ACHN (cell line): Measurements from ENCODE around the gene MLH3.

Source experiments
- DNase-seq: peaks from one replicate; pipeline ENCODE4 v3.0.0-alpha.2; 2015
- in situ Hi-C: cut with HindIII; loops from 2 replicates; pipeline ENCODE4 v1.10.0; 2017; ENCODE audit warnings: low sequenced_read_pairs, low pct_ligation_motif_present, low pct_unique_long_range_greater_than_20kb

Gene MLH3

DNA sequence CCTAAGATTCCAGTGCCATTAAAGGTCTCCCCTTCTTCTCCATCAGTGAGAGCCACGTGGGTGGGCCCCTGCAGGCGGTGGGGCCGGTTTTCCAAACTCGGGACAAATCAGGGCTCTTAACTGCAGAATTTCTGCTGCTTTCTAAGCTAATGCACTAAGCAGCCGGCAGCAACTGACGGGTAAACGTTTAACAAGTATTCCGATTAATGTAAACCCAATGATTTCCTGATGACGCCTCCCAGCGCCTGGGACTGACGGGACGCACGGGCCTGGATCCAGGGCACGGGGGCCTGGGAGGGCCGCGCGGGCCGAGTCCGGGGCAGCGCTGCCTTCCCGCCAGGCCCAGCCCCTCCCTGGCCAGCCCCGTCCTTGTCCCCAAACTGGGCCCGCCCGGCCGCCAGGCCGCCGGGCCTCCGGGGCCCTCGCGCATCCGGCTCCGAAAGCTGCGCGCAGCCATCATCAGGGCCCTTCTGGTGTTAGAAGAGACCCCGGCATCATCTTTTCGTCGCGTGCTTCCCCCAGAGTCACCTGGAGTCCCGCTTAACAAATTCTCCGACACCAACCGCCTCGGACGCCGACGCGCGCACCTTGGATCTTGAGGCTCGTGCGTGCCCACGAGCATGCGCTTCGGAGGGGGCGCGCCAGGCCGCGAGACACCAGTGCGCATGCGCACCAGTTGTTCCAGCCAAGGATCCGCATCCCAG, at the start of gene MLH3:
TSS of gene MLH3 (minus strand) at position 616 of the 704 bp plus-strand sequence. CDS start 1,812 bp downstream, outside the sequence.
- peak; percentile 85 for DNase-seq
- in situ Hi-C loops = no loop called here

DNA sequence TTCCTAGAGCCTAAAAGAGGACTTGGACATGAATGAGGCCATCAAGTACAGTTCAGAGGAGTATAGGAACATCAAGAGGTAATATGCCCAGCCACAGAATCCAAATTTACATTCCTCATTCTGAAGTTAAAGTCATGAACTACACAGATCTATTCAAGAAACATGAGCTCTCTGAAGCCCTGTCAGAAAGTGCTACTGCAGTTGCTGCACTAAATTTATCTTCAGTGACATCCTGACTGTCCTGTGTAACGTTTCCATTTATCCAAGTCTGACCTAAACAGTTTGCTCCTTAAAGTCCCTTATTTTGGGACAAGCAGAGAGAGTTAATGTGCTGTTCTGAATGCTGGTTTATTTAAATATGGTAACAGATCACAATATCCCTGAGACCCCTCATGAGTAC, 47.4 kb upstream of the MLH3 start:
- in situ Hi-C loops = no loop called here

DNA sequence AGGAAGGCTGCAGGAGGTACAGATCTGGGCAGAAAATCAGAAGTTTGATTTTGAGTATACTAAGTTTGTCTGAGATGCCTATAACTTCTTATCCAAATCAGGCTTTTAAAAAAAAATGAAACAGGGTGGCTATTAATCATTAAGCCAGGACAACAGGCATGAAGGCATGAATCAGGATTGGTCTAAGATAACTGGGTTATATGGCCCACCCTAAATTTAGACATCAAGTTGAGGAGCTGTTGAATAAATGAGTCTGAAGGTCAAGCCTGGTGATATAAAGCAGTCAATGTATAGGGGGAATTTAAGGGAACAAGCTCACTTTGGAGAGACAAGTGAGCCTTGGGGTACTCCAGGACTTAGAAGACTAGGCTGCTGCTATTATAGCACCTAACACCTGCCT, 46.9 kb upstream of the MLH3 start:
- in situ Hi-C loops = no loop called here
- no peak for DNase-seq

More for the DNA sequence above, 47.4 kb upstream of the MLH3 start:
- DNase-seq = no peak

DNA sequence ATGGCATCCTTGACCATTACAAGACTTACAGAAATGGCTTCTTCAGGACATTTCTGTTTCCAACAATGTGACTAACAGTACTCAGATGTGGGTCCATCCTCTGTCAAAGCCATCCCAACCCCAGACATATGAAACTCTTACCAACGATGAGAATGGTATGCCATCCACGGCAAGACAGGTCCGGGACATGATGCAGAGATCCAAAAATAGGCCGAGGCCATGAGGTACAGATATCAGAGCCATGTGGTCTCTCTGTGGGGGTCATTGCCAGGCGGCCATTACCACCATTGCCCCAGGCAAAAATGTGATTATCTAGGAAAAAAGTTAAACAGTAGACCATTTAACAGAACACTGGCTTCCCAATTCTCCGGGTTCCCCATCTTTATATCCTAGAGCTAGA, 45.7 kb upstream of the MLH3 start:
- DNase-seq = no peak
- in situ Hi-C loops = no loop called here

DNA sequence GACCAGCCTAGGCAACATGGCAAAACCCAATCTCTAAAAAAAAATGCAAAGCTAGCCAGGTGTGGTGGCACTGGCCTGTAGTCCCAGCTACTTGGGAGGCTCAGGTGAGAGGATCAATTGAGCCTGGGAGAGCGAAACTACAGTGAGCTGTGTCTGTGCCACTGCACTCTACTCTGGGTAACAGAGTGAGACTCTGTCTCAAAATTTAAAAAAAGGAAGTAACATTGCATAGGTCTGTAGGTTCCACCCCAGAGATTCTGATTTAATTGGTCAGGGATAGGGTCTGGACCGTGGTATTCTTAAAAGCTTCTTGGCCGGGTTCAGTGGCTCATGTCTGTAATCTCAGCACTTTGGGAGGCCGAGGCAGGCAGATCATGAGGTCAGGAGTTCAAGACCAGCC, 44.4 kb upstream of the MLH3 start:
- no peak for DNase-seq
- in situ Hi-C loops = no loop called here

DNA sequence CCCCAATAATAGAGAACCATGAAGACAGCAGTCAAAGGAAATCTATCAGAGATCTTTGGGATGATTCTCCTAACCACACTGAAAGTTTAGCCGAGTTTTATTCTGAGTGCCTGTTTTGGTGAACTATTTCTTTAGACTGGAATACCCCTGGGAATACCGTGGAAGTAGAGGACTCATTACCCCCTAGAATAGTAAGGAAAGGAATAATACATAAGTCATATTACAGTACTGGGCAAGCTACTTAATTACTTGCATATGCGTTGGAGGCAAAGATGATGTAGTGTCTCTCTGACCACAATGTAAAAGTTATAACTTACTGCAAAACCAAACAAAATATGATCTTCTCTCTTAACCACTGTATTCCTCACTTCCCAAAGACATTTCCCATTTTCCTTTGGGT, 43.6 kb upstream of the MLH3 start:
- in situ Hi-C loops = no loop called here

DNA sequence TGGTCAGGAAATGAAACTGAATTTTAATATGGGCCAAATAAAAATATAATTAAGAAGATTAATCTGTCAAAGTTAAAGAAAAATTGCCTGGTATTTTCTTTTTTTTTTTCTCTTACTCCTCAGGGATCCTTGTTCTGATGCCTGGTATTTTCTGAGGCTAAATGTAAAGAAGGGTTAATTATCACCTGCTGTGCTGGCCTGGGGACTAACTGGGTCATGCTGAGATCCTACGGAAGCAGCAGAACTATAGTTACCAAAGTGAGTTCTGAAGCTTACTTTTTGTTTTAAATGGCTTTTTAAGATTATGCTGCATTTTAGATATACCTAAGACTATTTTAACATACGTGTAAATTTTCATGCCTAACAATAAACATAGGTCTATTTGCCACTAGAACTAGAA, 41.4 kb upstream of the MLH3 start:
- in situ Hi-C loops = no loop called here
- no peak for DNase-seq

More for the DNA sequence above, 43.6 kb upstream of the MLH3 start:
- no peak for DNase-seq

DNA sequence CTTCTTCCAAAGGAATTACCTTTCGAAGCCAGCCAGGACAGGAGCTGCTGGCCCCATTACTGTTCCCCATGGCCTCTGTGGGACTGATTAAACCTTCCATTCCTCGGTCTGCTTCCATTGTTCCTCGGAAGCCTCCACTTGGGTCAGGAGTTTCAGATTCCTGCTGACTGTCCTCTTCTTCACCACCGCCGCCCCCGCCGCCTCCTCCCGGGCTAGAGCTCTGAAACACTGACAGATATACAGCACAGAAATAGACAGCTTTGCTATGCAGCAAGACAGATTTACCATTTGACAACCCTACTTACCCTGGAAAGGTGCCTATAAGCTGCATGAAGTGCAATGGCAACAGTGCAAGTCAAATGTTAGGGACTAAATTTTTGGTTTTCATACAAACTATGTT, 40.0 kb upstream of the MLH3 start:
- DNase-seq = no peak
- in situ Hi-C loops = no loop called here

DNA sequence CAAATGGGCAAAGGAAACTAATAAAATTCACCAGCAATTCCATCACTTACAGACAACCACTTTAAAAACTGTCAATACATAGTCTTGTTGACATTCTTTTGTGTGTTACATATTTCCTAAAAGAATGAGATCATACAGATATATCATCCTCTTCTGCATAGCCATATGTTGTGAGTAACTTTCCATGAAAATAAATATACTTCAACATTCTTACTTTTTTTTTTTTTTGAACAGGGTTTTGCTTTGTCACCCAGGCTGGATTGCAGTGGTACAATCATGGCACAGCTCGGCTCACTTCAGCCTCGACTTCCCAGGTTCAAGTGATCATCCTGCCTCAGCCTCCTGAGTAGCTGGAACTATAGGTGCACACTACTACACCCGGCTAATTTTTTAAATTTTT, 39.1 kb upstream of the MLH3 start:
- no peak for DNase-seq
- in situ Hi-C loops = no loop called here

DNA sequence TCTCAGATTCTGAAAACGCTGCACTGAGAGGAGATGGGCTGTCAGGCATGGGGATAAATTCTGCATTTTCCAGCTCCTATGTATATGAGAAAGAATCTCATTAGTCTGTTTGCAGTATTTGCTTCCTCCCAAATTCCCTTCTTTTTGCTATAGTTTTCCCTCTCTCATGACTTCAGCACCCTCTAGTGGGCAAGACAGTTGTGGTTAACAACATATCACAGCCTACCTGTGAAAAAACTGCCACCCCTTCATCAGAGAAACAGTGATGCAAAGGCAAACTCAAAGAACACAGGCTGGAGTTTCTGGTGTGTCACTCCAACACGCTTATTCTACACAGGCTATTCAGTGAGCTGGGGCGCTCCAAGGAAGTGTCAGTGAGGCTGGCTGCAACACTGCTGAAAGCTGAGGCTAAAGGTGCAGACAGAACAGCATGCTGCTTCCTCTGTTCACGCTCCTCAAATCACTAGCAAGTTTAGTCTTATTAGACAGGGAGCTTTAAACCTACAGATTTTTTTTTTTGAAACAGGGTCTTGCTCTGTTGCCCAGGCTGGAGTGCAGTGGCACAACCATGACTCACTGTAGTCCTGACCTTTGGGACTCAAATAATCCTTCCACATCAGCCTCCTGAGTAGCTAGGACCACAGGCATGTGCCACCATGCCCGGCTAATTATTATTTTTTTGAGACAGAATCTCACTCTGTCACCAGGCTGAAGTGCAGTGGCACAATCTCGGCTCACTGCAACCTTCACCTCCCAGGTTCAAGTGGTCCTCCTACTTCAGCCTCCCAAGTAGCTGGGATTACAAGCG, 37.5 kb upstream of the MLH3 start:
- peak; percentile 57 for DNase-seq
- in situ Hi-C loops = no loop called here

DNA sequence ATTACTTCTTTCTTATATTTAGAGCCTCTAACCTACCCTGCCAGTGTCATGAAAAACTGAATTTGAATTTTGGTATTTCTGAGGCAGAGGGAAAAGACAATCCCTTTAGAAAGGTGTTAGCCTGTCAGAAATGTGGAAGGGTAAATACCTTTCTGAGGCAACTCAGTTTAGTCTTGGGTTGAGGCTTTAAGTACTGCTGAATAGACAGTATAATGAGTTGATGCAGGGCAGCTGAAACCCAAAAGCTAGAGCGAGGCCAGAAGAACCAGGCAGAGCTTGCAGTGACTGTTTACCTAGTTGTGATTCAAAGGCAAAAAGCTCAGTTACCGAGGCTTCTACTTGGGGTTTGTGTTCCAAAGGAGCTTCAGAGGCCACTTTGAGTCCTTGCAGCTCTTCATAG, 36.9 kb upstream of the MLH3 start:
- in situ Hi-C loops = no loop called here
- DNase-seq = no peak

DNA sequence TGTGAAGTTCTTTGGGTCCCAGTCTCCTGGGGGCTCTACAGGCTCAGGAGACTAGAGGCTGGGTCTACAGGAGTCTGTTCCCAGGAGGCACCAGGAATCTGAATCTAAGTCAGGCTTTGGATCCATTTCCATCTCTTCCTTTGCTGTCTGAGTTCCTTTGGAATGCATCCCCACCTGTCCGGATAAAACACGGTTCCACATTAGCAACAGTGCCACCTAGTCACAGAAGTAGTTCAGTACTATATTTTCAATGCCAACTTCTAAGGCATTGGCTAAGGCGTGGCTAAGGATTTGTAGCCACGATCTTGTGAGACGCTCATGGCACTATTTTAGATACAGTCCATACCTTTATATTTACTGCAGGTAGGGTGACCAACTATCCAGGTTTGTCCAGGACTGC, 33.2 kb upstream of the MLH3 start:
- peak; percentile 7 for DNase-seq
- in situ Hi-C loops = no loop called here

DNA sequence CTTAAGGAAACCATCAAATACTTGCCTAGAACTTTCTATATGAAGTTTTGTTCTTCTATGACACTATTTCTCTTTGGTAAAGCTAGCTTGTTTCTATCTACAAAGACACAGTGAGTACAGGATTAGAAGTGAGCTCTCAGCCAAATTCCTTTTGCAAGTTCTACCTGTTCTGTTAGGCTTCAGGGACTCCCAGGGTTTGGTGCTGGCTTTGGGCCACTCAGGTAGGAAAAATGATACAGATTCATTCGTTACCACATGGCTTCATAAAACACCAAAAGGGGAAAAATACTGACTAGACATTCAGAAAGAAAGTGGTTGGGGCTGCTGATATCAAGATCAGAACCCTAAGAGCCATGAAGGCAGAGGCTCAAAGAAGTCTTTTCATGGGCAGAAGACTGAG, 32.0 kb upstream of the MLH3 start:
- in situ Hi-C loops = no loop called here
- no peak for DNase-seq

DNA sequence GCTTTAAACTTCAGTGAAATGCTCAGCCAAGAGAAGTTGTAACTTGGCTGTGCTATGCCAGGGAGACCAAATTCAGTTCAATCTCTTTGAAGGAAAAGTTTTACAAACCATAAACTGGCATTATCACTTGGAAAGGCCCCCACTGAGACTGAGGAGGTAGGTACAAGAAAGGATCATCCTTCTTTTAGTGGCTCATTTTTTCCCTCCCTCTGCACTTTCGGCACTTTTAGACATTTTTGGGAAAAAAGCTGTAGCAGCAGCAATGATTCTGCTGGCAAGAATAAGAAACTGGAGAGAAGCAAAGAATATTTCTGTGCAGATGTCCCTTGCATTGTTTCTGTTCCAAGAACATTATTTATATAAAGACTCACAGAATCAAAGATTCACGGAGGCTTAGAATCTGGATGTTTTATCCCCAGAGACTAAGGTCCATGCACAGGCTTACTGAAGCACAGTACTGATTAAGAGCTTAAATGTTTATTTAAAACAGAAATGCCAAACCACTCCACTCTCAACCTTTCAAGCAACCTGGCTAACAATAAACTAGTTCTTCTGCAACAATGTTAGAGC, 30.5 kb upstream of the MLH3 start:
- in situ Hi-C loops = no loop called here
- DNase-seq = no peak

DNA sequence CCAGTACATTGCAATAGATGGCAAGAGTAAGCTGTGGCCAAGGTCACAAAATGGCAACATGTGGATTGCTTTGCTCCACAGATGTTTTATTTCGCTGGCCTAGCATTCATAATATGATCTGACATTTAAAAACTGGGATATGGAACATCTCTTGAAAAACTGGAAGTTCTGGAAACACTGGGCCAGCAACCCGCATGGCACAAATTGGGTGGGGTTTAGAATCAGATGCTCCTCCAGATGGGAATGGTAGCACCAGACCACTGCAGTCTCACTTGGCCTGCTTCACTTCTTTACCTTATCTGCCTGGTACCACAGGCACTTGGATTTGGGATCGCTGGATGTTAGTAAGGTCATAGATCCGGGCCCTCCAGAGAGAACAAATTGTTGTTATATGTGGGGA, 28.3 kb upstream of the MLH3 start:
- in situ Hi-C loops = no loop called here
- no peak for DNase-seq

DNA sequence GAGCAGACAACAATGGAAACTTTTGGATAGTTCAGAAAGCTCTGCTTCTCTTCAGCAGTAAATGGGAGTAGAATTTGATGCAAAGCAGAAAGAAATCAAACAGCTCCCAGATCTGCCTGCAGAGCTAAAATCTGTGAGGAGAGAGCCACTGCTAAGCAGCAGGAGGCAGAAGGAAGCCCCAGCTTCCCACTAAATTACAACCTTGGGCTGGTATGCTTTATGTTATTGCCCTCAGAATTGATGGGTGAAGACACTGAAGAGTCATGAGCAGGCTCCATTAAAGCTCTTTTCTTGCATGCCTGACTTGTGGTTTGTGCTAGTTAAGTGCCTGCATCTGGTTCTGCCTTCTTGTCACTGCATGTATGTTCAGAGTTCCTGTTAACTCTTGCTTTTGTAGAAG, 26.5 kb upstream of the MLH3 start:
- DNase-seq = no peak
- in situ Hi-C loops = no loop called here

DNA sequence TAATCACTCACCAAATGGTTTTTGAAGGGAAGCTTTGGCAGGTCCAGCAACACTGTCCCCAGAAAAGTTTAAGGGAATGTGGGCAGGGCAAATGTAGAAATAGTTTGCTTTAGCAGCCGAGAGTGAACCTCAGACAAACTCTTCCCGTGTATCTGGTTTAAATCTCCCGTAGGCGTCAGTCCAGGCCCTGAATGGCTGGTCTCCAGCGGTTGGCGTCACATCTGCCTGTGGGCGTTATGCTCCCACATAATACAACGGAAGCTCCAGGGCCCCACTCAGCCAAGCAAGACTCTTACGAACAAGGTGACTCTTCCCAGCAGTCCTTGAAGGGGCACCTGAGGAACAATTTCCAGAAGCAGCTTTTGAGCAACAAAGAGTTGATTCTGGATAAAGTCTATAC, 19.1 kb upstream of the MLH3 start:
- no peak for DNase-seq
- in situ Hi-C loops = no loop called here

DNA sequence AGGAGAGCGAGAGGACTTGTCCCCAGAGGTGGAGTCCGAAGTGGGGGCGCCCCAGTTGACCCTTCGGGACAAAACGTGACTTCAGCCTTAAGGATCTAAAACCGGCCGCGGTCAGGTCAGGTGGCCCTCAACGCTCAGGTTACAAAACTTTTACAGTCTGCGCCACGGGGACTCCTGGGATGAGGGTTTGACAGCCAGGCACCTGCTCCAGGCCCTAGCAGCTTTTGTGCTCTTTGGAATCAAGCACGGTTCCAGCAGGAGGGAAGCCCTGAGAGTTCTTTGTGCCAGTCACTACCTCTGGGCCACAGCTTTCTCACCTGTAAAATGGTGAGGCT, 18.5 kb upstream of the MLH3 start:
- in situ Hi-C loops = no loop called here
- no peak for DNase-seq

DNA sequence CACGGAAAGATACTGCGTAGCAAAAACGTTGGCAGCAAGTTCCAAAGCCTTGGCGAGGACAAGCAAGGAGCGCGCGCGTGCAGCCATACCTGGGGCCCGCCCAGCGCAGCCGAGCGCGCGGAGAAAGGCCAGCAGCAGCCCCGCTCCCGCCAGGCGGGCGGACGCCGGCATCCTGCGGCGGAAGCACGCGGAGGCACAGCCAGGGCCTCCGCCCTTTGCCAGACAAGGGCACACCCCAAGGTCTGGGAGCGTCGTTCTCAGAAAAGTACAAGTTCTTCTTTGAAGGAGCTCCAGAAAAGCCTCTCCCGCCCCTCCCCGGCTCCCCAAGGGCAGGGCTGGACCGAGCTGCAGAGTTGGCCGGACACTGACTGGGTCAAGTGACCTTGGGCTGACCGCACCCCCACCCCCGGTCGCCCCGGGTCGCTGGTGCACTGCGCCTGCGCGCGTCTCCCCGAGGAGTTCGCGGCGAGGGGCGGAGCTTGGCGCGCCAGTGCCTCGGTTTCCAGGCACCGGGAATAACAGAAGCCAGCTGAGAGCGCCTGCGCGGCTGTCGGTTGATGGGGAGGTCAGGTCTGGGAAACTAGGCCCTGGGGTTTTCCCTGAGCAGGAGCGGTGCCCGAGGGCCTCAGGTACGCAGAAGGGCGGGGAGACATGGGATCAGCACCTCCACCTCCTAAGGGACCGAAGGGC, 18.0 kb upstream of the MLH3 start, which contains the start of gene ZC2HC1C:
TSS of gene ZC2HC1C (plus strand) at position 521 of the 690 bp plus-strand sequence. CDS start 933 bp downstream, outside the sequence.
- in situ Hi-C loops = no loop called here
- peak; percentile 87 for DNase-seq
